ENCODE data around the gene DIS3L2.

GRCh38 chr2:232042911-232043574 is 81.5 kb downstream of the DIS3L2 start:
- TF ChIP-seq CTCF (conservative IDR thresholded peaks at IDR 0.05; ENCODE audit: low read length) (no peak), EZH2phosphoT487 (IDR thresholded peaks at IDR 0.05; ENCODE audit: borderline replicate concordance, low read depth, low read length) (no peak)

Measured in OCI-LY7 (cell line).